Mesodermal cell (in vitro differentiated cells): ENCODE data around the gene BORCS5.

Experiments used
- H3K27ac ChIP-seq: 2 replicates; pipeline ENCODE4 v1.7.0; 2013; ENCODE audit warnings: mild to moderate bottlenecking, low read depth, low read length, moderate library complexity; ENCODE audit not compliant: severe bottlenecking
- H3K36me3 ChIP-seq: 2 replicates; pipeline ENCODE4 v1.7.1; 2013; ENCODE audit warnings: mild to moderate bottlenecking, low read length, moderate library complexity; ENCODE audit not compliant: control insufficient read depth, insufficient read depth
- H3K4me1 ChIP-seq: one replicate; pipeline ENCODE4 v1.7.1; 2013; ENCODE audit warnings: mild to moderate bottlenecking, low read length; ENCODE audit not compliant: insufficient read depth, control insufficient read depth, poor library complexity, severe bottlenecking
- H3K4me3 ChIP-seq: 2 replicates; pipeline ENCODE4 v1.7.0; 2013; ENCODE audit warnings: low read length, control low read depth, mild to moderate bottlenecking; ENCODE audit not compliant: insufficient read depth, poor library complexity, severe bottlenecking; ENCODE audit errors: extremely low read depth
- H3K9me3 ChIP-seq: 2 replicates; pipeline ENCODE4 v1.7.1; 2013; ENCODE audit warnings: mild to moderate bottlenecking, low read length, moderate library complexity; ENCODE audit not compliant: control insufficient read depth
- WGBS, 2 experiments: methylation state at CpG; one replicate each; pipeline ENCODE4 v1.1.5; 2013; ENCODE audit warnings: missing lambda C conversion rate in 2 of 2; ENCODE audit not compliant: insufficient coverage in 2 of 2; 5-methylcytosine and 5-hydroxymethylcytosine counted together

BORCS5 gene

GRCh38 chr12:12503384-12504078 is 146.7 kb downstream of the BORCS5 start:
- Histone ChIP-seq H3K4me3 (no peak overlapping the region), H3K36me3 (peaks cover 26% of the 10 kb centered on the region), H3K9me3 (no peaks in the 10 kb centered on the region), H3K27ac (no peak overlapping the region), H3K4me1 (peaks cover 25% of the 10 kb centered on the region)
- 91 to 100% methylated on average over 5 of the region's 9 CpGs for WGBS, 2 experiments

- Histone ChIP-seq H3K27ac (peak overlapping the region; percentile 90), H3K4me3 (no peak overlapping the region), H3K36me3 (peaks cover 7% of the 10 kb centered on the region), H3K4me1 (peaks cover 30% of the 10 kb centered on the region), H3K9me3 (no peaks in the 10 kb centered on the region)
- 70 to 71% methylated on average over 10 to 11 of the region's 11 CpGs for WGBS, 2 experiments
Observed at GRCh38 chr12:12505544-12506495, 148.9 kb downstream of the BORCS5 start.

GRCh38 chr12:12506496-12506890 is 149.6 kb downstream of the BORCS5 start:
- Histone ChIP-seq H3K27ac (peak overlapping the region; percentile 90), H3K9me3 (no peaks in the 10 kb centered on the region), H3K4me1 (peaks cover 30% of the 10 kb centered on the region), H3K36me3 (peaks cover 7% of the 10 kb centered on the region), H3K4me3 (no peak overlapping the region)
- 64 to 69% methylated on average over 3 of the region's 3 CpGs for WGBS, 2 experiments

GRCh38 chr12:12507121-12507520 is 150.2 kb downstream of the BORCS5 start:
- Histone ChIP-seq H3K4me1 (peaks cover 30% of the 10 kb centered on the region), H3K36me3 (peaks cover 10% of the 10 kb centered on the region), H3K4me3 (no peak overlapping the region), H3K27ac (peak overlapping the region; percentile 90), H3K9me3 (no peaks in the 10 kb centered on the region)
- no CpG with 5 or more reads among the region's 1 CpG for WGBS, 2 experiments

GRCh38 chr12:12508612-12509011 is 151.7 kb downstream of the BORCS5 start:
- Histone ChIP-seq H3K4me1 (peaks cover 30% of the 10 kb centered on the region), H3K4me3 (no peak overlapping the region), H3K27ac (no peak overlapping the region), H3K9me3 (no peaks in the 10 kb centered on the region), H3K36me3 (peaks cover 7% of the 10 kb centered on the region)
- WGBS, 2 experiments = 100% methylated on average over 1 of the region's 2 CpGs; no CpG with 5 or more reads in 1 of the 2 experiments

GRCh38 chr12:12510141-12510540 is 153.3 kb downstream of the BORCS5 start:
- 94 to 100% methylated on average over 1 to 2 of the region's 2 CpGs for WGBS, 2 experiments
- Histone ChIP-seq H3K4me3 (no peak overlapping the region), H3K36me3 (peaks cover 17% of the 10 kb centered on the region), H3K9me3 (no peaks in the 10 kb centered on the region), H3K27ac (no peak overlapping the region), H3K4me1 (peaks cover 28% of the 10 kb centered on the region)

- Histone ChIP-seq H3K9me3 (no peaks in the 10 kb centered on the region), H3K4me1 (peaks cover 24% of the 10 kb centered on the region), H3K27ac (no peak overlapping the region), H3K36me3 (peaks cover 19% of the 10 kb centered on the region), H3K4me3 (no peak overlapping the region)
- WGBS, 2 experiments = no CpG with 5 or more reads among the region's 2 CpGs
Observed at GRCh38 chr12:12510551-12510950, 153.7 kb downstream of the BORCS5 start.

GRCh38 chr12:12511021-12511783 is 154.3 kb downstream of the BORCS5 start:
- Histone ChIP-seq H3K4me3 (no peak overlapping the region), H3K27ac (no peak overlapping the region), H3K4me1 (peaks cover 20% of the 10 kb centered on the region), H3K36me3 (peaks cover 26% of the 10 kb centered on the region), H3K9me3 (no peaks in the 10 kb centered on the region)
- WGBS, 2 experiments = 93% methylated on average over 1 of the region's 3 CpGs; no CpG with 5 or more reads in 1 of the 2 experiments

GRCh38 chr12:12511895-12512711 is 155.2 kb downstream of the BORCS5 start:
- 90 to 92% methylated on average over 3 of the region's 5 CpGs for WGBS, 2 experiments
- Histone ChIP-seq H3K9me3 (no peaks in the 10 kb centered on the region), H3K36me3 (peaks cover 35% of the 10 kb centered on the region), H3K4me3 (no peak overlapping the region), H3K27ac (no peak overlapping the region), H3K4me1 (peaks cover 11% of the 10 kb centered on the region)
